WTC11 (cell line): ENCODE results near the gene MMP28. TPM values are rescaled to one million over a fixed set of nuclear protein-coding genes. Genes with fewer than 3 reads are reported as not detected.

Experiments used
- ESRRA ChIP-seq: sonication (generic); formaldehyde crosslinking; IDR thresholded peaks from 2 replicates; pipeline ENCODE4 v1.8.1; 2022; ENCODE audit warnings: mild to moderate bottlenecking, missing genetic modification reagents, borderline replicate concordance
- GRHL2 ChIP-seq: fragments of 250-450 bp; sonication (Bioruptor Pico); IDR thresholded peaks from 2 replicates; pipeline ENCODE4 v1.8.0; 2022; ENCODE audit warnings: mild to moderate bottlenecking, moderate library complexity; ENCODE audit not compliant: insufficient replicate concordance, severe bottlenecking
- IRF2 ChIP-seq: sonication (generic); formaldehyde crosslinking; IDR thresholded peaks from 2 replicates; pipeline ENCODE4 v1.8.0; 2022; ENCODE audit warnings: low read depth, missing genetic modification reagents, borderline replicate concordance
- SOX15 ChIP-seq: fragments of 250-450 bp; sonication (Bioruptor Pico); IDR thresholded peaks from 2 replicates; pipeline ENCODE4 v1.9.0; 2021; ENCODE audit warnings: mild to moderate bottlenecking
- TCF7 ChIP-seq: sonication (generic); formaldehyde crosslinking; IDR thresholded peaks from 2 replicates; pipeline ENCODE4 v1.8.0; 2022; ENCODE audit warnings: mild to moderate bottlenecking, low read depth, missing genetic modification reagents, moderate library complexity
- TEAD4 ChIP-seq: sonication (generic); formaldehyde crosslinking; IDR thresholded peaks from 2 replicates; pipeline ENCODE4 v1.8.0; 2022; ENCODE audit warnings: mild to moderate bottlenecking, missing genetic modification reagents
- TP53 ChIP-seq: sonication (generic); formaldehyde crosslinking; IDR thresholded peaks from 2 replicates; pipeline ENCODE4 v1.8.1; 2023; ENCODE audit warnings: mild to moderate bottlenecking, missing genetic modification reagents
- total RNA-seq: library from RNA; stranded (reverse); gene quantifications from 3 replicates; pipeline ENCODE4 v1.2.3, GENCODE V29; 2021
- TF ChIP-seq, protein P1 (sequence below): sonication (generic); formaldehyde crosslinking; IDR thresholded peaks from 2 replicates; pipeline ENCODE4 v1.8.1; 2023; ENCODE audit warnings: mild to moderate bottlenecking, missing genetic modification reagents, borderline replicate concordance
- TF ChIP-seq, protein P2 (sequence below): fragments of 200-600 bp; IDR thresholded peaks from 2 replicates; pipeline ENCODE4 v1.8.0; 2022; ENCODE audit warnings: antibody characterized with exemption
- TF ChIP-seq, protein P3 (sequence below): fragments of 250-450 bp; sonication (Bioruptor Pico); conservative IDR thresholded peaks from 2 replicates; pipeline ENCODE4 v1.9.0; 2021; ENCODE audit warnings: mild to moderate bottlenecking
- TF ChIP-seq, protein P4 (sequence below): sonication (generic); formaldehyde crosslinking; IDR thresholded peaks from 2 replicates; pipeline ENCODE4 v1.8.0; 2022; ENCODE audit warnings: mild to moderate bottlenecking, missing genetic modification reagents
- TF ChIP-seq, protein P5 (sequence below): sonication (generic); formaldehyde crosslinking; IDR thresholded peaks from 2 replicates; pipeline ENCODE4 v1.8.1; 2023; ENCODE audit warnings: mild to moderate bottlenecking, missing genetic modification reagents, moderate library complexity
- TF ChIP-seq, protein P6 (sequence below): sonication (generic); formaldehyde crosslinking; IDR thresholded peaks from 2 replicates; pipeline ENCODE4 v1.8.0; 2022; ENCODE audit warnings: missing genetic modification reagents
- TF ChIP-seq, protein P7 (sequence below): sonication (generic); formaldehyde crosslinking; conservative IDR thresholded peaks from 2 replicates; pipeline ENCODE4 v1.8.1; 2023; ENCODE audit warnings: mild to moderate bottlenecking, low read depth, missing genetic modification reagents, moderate library complexity
- TF ChIP-seq, protein P8 (sequence below): sonication (generic); formaldehyde crosslinking; IDR thresholded peaks from 2 replicates; pipeline ENCODE4 v1.8.0; 2022; ENCODE audit warnings: mild to moderate bottlenecking, missing genetic modification reagents

The MMP28 gene
- total RNA-seq, 1 experiment from 2014 or later: 0.22 TPM

DNA sequence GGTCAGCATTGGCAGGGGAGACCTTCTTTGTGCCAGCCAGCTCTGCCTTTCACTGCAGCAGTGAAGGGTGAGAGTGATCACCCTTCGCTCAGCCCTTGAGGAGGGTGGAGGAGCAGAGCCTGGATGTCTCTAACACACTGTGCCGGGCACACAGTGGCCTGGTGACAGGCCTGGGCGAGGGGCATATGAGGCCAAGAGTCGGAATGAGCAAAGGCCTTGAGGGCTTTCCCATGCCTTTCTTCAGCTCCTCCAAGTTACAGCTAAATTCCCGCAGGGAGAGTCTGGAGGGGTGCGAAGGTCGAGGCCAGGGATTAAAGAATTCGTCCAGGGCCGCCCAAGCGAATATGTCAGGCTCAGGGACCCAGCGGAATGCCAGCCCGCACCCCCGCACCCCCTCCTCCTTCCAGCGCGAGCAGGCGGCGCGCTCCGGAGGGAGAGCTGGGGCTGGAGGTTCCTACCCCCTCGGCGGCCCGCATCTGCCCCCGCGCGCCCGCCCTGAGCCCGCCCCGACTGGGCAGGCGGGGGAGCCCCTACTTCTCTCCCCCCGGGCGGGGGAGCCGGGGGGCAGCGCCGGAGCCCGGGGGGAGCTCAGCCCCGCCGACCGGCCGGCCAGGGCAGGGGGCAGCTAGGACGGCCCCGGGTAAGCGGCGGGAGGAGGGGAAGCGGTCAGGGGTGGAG is 64.1 kb downstream of the MMP28 start, which contains the start of gene RASL10B (continued):
- TF ChIP-seq, protein P1, sequence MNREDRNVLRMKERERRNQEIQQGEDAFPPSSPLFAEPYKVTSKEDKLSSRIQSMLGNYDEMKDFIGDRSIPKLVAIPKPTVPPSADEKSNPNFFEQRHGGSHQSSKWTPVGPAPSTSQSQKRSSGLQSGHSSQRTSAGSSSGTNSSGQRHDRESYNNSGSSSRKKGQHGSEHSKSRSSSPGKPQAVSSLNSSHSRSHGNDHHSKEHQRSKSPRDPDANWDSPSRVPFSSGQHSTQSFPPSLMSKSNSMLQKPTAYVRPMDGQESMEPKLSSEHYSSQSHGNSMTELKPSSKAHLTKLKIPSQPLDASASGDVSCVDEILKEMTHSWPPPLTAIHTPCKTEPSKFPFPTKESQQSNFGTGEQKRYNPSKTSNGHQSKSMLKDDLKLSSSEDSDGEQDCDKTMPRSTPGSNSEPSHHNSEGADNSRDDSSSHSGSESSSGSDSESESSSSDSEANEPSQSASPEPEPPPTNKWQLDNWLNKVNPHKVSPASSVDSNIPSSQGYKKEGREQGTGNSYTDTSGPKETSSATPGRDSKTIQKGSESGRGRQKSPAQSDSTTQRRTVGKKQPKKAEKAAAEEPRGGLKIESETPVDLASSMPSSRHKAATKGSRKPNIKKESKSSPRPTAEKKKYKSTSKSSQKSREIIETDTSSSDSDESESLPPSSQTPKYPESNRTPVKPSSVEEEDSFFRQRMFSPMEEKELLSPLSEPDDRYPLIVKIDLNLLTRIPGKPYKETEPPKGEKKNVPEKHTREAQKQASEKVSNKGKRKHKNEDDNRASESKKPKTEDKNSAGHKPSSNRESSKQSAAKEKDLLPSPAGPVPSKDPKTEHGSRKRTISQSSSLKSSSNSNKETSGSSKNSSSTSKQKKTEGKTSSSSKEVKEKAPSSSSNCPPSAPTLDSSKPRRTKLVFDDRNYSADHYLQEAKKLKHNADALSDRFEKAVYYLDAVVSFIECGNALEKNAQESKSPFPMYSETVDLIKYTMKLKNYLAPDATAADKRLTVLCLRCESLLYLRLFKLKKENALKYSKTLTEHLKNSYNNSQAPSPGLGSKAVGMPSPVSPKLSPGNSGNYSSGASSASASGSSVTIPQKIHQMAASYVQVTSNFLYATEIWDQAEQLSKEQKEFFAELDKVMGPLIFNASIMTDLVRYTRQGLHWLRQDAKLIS (CRISPR knock-in tag): no peak
- 0 out of 2 replicates have a peak, but pooled peaks have one; percentile 59 for TF ChIP-seq TEAD4 (CRISPR knock-in tag)
- TF ChIP-seq, protein P2, sequence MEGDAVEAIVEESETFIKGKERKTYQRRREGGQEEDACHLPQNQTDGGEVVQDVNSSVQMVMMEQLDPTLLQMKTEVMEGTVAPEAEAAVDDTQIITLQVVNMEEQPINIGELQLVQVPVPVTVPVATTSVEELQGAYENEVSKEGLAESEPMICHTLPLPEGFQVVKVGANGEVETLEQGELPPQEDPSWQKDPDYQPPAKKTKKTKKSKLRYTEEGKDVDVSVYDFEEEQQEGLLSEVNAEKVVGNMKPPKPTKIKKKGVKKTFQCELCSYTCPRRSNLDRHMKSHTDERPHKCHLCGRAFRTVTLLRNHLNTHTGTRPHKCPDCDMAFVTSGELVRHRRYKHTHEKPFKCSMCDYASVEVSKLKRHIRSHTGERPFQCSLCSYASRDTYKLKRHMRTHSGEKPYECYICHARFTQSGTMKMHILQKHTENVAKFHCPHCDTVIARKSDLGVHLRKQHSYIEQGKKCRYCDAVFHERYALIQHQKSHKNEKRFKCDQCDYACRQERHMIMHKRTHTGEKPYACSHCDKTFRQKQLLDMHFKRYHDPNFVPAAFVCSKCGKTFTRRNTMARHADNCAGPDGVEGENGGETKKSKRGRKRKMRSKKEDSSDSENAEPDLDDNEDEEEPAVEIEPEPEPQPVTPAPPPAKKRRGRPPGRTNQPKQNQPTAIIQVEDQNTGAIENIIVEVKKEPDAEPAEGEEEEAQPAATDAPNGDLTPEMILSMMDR: no peak
- no peak for TF ChIP-seq ESRRA
- no peak for TF ChIP-seq GRHL2 (CRISPR knock-in tag)
- TF ChIP-seq IRF2 (CRISPR knock-in tag): no peak
- TF ChIP-seq, protein P3, sequence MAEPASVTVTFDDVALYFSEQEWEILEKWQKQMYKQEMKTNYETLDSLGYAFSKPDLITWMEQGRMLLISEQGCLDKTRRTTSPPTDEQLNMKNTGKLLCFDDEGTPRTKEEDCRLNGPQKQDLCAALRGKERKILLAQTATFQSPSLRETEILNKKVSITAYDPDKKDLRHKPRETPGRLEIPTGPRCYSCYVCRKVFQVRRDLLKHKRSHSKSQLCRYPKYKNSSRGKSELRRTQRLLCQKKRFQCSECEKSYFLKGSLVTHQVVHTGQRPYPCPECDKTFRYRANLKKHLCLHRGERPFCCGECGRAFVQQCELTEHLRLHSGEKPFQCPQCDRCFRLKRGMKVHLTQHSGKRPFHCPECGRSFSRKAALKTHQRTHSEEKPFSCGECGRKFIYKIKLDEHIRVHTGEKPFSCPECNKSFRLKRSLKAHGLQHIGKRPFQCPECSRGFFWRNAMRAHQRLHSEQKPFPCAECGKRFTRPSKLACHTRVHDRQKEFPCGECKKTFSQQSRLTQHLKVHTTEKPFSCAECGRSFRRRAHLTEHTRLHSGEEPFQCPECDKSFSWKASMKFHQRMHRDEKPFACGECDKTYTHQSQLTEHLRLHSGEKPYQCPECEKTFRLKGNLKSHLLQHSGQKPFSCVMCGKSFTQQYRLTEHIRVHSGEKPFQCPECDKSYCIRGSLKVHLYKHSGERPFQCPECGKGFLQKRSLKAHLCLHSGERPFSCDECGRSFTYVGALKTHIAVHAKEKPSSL (CRISPR knock-in tag): no peak
- no peak for TF ChIP-seq SOX15 (CRISPR knock-in tag)
- no peak for TF ChIP-seq TCF7 (CRISPR knock-in tag)
- TF ChIP-seq, protein P4, sequence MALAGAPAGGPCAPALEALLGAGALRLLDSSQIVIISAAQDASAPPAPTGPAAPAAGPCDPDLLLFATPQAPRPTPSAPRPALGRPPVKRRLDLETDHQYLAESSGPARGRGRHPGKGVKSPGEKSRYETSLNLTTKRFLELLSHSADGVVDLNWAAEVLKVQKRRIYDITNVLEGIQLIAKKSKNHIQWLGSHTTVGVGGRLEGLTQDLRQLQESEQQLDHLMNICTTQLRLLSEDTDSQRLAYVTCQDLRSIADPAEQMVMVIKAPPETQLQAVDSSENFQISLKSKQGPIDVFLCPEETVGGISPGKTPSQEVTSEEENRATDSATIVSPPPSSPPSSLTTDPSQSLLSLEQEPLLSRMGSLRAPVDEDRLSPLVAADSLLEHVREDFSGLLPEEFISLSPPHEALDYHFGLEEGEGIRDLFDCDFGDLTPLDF (CRISPR knock-in tag): no peak
- TF ChIP-seq, protein P5, sequence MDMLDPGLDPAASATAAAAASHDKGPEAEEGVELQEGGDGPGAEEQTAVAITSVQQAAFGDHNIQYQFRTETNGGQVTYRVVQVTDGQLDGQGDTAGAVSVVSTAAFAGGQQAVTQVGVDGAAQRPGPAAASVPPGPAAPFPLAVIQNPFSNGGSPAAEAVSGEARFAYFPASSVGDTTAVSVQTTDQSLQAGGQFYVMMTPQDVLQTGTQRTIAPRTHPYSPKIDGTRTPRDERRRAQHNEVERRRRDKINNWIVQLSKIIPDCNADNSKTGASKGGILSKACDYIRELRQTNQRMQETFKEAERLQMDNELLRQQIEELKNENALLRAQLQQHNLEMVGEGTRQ (CRISPR knock-in tag): 0 out of 2 replicates have a peak, but pooled peaks have one; percentile 15
- no peak for TF ChIP-seq TP53 (CRISPR knock-in tag)
- TF ChIP-seq, protein P6, sequence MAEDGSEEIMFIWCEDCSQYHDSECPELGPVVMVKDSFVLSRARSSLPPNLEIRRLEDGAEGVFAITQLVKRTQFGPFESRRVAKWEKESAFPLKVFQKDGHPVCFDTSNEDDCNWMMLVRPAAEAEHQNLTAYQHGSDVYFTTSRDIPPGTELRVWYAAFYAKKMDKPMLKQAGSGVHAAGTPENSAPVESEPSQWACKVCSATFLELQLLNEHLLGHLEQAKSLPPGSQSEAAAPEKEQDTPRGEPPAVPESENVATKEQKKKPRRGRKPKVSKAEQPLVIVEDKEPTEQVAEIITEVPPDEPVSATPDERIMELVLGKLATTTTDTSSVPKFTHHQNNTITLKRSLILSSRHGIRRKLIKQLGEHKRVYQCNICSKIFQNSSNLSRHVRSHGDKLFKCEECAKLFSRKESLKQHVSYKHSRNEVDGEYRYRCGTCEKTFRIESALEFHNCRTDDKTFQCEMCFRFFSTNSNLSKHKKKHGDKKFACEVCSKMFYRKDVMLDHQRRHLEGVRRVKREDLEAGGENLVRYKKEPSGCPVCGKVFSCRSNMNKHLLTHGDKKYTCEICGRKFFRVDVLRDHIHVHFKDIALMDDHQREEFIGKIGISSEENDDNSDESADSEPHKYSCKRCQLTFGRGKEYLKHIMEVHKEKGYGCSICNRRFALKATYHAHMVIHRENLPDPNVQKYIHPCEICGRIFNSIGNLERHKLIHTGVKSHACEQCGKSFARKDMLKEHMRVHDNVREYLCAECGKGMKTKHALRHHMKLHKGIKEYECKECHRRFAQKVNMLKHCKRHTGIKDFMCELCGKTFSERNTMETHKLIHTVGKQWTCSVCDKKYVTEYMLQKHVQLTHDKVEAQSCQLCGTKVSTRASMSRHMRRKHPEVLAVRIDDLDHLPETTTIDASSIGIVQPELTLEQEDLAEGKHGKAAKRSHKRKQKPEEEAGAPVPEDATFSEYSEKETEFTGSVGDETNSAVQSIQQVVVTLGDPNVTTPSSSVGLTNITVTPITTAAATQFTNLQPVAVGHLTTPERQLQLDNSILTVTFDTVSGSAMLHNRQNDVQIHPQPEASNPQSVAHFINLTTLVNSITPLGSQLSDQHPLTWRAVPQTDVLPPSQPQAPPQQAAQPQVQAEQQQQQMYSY (CRISPR knock-in tag): no peak
- TF ChIP-seq, protein P7, sequence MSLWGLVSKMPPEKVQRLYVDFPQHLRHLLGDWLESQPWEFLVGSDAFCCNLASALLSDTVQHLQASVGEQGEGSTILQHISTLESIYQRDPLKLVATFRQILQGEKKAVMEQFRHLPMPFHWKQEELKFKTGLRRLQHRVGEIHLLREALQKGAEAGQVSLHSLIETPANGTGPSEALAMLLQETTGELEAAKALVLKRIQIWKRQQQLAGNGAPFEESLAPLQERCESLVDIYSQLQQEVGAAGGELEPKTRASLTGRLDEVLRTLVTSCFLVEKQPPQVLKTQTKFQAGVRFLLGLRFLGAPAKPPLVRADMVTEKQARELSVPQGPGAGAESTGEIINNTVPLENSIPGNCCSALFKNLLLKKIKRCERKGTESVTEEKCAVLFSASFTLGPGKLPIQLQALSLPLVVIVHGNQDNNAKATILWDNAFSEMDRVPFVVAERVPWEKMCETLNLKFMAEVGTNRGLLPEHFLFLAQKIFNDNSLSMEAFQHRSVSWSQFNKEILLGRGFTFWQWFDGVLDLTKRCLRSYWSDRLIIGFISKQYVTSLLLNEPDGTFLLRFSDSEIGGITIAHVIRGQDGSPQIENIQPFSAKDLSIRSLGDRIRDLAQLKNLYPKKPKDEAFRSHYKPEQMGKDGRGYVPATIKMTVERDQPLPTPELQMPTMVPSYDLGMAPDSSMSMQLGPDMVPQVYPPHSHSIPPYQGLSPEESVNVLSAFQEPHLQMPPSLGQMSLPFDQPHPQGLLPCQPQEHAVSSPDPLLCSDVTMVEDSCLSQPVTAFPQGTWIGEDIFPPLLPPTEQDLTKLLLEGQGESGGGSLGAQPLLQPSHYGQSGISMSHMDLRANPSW (CRISPR knock-in tag): no peak
- TF ChIP-seq, protein P8, sequence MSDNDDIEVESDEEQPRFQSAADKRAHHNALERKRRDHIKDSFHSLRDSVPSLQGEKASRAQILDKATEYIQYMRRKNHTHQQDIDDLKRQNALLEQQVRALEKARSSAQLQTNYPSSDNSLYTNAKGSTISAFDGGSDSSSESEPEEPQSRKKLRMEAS: peak; percentile 47; the same call in 1 of the 2 replicates
